ENCODE data around the gene PHF20.
"Not testable (repeated sequence)": the region's sequence is repeated elsewhere in the genome, so short reads cannot be mapped to it uniquely, and the experiment has no call there.

The PHF20 gene

DNA sequence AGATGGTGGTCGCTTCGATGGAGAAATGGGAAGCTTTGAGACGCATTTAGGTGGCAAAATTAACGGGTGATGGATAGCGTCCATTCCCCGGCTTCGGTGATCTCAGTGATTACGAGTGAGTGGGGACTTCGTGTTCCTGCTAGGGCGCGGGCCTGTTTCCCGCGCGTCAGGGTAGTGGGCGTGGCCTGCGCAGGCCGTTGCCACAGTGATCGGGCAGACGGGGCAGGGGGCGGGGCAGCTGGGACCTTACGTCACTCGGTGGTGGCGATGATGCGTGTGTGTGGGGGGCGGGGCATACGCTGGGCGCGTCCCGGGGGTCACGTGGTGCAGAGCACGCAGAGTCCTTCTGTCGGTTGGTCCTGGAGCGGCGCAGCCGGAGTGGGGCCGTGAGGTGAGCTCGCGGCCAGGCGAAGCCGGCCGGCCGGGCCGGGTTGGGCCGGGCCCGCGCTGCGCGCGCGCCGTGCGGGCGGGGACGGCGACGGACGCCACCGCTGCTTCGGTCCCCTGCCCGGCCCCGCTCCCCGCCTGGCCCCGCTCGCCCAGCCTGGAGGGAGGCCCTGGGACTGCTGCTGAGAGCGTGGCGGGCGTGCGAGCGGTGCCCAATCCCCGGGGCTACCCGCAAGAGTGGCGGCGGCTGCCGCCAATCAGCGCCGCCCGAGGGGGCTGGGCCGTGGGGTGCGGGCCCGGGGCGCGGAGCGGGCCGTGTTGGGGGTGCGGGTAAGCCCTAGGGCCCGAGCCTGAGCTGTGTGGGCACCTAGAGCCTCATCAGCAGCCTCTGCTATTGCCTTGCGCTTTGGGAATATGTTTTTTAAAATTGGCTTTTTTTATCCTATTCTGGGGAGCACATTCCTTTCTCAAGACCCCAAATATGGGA, at the start of gene PHF20:
Gene PHF20, plus strand, starts transcription at position 327 of the 874 bp plus-strand sequence. CDS start 29,508 bp downstream, outside the sequence.
- DNase-seq (ENCODE audit: low spot score) = peak; percentile 99

DNA sequence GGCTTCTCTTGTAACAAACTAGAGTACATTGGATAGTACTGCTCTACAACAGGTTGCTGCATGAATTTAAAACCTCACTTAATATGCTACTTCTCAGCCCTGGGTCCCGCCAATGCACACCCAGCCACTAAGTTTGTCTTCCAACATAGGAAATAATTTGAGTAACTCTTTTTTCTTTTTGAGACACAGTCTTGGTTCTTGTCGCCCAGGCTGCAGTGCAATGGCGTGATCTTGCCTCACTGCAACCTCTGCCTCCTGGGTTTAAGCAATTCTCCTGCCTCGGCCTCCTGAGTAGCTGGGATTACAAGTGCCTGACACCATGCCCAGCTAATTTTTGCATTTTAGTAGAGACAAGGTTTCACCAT, 48.6 kb upstream of the PHF20 start:
- not testable (repeated sequence) for DNase-seq (ENCODE audit: low spot score)

DNA sequence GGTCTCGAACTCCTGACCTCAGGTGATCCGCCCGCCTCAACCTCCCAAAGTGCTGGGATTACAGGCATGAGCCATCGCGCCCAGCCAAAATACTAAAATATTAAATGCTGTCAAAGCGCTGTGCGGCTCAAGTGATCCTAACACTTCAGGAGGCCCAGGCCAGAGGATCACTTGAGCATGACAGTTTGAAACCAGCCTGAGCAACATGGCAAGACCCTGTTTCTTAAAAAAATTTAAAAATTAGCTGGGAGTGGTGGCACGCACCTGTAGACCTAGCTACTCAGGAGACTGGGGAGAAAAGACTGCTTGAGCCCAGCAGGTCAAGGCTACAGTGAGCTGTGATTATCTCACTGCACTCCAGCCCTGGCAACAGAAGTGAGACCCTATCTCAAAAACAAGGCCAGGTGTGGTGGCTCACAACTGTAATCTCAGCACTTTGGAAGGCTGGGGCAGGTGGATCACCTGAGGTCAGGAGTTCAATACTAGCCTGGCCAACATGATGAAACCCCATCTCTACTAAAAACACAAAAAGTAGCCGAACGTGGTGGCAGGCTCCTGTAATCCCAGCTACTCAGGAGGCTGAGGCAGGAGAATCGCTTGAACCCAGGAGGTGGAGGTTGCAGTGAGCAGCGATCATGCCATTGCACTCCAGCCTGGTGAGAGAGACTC, 48.0 kb upstream of the PHF20 start:
- DNase-seq (ENCODE audit: low spot score) = not testable (repeated sequence)

DNA sequence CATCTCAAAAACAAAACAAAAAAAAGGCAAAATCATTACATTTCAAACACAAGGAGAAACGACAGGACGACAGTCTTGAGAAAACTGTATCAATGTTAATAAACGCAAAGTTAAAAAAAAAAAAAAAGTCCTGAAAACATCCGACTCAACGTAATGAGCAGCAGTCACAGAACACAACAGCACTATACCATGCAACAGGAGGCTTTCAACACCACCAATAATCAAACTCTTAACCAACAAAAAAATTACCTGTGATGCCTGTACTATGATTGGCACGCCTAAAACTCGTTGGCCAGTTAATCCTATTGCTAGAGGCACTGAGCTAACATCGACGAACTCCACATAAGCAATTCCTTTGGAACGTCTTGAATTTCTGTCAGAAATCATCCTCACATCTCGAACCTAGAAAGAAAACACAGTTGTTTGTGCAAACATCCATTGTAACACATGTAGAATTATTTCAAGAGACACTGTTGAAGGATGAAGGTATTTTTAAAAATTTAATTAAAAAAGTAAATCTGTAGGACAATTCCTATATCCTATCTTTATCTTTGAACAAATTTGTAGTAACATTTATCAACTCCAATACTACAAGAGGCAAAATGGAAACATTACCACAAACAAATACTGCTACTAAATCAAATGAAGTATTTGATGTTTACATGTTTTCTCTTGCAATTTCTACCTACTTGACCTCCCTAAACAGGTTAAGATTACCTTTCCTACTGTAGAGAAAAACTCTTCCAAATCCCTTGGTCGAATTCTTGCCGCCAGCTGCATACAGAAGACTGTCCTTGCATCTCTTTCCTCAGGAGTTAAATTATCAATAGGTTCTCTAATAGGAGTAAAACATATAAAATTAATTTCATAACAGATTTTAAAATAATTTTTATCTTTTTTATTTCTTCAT, 47.2 kb upstream of the PHF20 start:
- no peak for DNase-seq (ENCODE audit: low spot score)

DNA sequence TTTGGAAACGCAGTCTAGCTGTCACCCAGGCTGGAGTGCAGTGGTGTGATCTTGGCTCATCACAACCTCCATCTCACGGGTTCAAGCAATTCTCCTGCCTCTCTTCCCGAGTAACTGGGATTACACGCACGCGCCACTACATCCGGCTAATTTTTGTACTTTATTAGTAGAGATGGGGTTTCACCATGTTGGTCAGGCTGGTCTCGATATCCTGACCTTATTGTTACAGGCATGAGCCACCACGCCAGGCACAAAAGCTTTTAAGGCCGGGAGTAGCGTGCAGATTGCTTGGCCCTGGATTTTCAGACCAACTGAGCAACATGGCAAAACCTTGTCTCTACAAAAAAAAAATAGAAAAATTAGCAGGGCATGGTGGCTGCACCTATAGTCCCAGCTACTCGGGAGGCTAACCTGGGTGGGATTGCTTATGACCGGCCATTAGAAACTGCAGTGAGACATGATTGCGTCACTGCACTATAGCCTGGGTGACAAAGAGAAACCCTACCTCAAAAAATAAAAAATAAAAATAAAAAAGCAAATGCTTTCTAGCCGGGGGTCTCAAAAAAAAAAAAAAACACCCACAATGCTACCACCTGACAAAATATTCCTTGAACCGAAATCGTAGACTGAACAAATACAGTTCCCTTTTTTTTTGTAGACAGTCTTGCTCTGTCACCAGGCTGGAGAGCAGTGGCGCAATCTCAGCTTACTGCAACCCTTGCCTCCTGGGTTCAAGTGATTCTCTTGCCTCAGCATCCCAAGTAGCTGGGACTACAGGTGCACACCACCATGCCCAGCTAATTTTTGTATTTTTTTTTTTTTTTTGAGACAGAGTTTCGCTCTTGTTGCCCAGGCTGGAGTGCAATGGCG, 44.7 kb upstream of the PHF20 start:
- DNase-seq (ENCODE audit: low spot score) = no peak

DNA sequence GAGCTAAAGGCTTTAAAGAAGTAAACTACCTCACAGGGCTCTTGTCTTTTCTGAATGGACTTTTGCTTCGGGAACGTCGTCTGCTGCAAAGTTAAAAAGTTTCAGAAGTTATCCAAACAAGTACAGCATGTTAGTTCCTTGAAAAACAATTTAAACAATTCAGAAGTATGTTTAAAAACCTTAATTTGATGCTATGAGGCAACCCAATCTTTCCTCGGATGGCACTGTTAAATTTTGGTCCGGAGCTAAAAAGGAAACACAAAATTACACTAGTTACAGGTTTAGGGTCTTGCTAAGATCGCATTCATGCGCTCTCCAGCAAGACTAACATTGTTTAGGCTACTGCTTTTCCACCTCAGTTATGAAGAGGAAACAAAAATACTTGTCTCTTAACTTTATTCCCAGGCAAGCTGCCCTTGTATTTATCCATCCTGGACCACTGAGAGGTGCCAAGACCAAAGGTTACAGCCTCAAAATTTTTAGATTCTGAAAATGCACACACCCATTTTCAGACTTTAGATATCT, 42.5 kb upstream of the PHF20 start:
- no peak for DNase-seq (ENCODE audit: low spot score)

DNA sequence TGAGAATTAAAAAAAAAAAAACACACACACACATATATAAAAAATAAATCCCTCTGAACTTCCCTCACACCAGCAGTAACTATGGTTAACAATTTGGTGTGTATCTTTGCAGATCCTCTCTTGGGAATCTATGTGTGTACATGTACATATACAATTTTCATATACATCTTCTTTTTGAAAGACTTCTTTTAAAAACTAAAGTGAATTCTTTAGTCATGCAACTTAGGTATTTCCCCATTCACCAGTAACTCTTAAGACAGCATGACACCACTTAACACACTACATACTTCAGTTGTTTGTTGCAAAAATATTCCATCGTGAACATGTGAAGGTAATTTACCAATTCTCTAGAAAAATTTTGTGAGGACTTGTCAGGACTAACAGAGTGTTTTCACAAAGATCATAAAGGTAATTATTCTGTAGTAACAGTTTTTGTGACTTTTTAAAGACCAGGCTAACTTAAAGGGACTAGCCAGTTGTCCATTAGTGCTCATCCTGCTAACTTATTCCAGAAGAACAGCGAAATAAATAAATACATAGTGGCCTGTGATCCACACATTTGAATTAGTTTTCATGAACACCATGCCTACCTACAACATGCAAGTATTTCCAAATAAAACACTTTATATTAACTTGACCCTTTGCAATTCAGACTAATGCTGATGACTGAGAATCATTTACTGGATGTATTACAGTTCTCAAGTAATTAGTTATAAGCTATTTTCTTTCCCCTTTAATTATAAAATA, 41.8 kb upstream of the PHF20 start:
- no peak for DNase-seq (ENCODE audit: low spot score)

DNA sequence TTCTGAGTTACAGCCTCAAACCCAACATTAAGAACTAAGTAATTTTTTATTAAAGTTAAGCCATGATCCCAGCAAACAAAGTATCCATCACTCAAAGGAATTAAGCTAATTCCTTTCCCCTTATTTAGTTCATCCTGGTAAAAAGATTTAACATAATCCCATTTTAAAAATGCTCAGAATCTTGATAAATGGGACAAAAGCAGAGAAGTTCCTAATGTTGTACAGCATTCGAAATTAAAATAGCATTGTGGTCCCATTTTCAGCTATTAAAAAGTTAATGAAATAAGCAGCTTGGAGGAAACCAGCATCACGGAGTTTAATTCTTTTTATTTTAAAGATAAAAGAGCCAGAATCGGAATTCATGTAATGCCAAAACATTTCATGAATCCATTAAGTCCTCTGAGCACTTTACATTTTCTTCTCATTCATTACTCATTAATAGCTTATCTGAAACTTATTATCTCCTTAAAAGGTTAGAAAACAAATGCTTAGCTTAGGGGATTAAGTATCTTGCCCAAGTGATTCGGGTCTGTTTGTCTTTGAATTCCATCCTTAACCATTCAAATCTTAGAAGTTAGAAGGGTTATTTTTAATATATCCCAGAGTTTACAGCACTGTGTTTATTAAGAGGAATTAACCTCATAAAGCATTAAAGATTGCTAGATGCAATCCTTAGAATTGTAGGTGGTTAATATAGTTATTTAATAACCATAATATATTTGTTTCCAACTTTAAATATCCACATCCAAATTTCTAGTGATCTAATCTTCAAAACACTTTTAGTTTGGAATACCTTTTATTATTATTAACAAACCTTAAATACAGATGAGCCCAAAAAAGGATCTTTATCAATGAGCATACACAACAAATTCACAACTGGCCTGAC, 41.0 kb upstream of the PHF20 start:
- no peak for DNase-seq (ENCODE audit: low spot score)

DNA sequence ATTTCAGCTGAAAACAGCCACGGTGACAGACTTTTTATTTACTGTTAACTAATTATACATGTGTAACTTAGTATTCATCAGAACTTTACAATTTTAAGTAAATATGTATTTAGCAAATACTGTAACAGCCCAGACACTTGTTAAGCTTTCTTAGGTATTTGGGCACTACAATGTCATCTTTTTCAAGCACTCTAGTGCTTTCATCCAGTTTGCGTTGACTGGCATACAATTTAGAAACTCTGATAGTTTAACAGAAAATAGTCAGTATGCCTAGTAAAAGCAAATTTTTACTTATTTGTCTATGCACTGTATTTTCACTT, 40.4 kb upstream of the PHF20 start:
- no peak for DNase-seq (ENCODE audit: low spot score)

DNA sequence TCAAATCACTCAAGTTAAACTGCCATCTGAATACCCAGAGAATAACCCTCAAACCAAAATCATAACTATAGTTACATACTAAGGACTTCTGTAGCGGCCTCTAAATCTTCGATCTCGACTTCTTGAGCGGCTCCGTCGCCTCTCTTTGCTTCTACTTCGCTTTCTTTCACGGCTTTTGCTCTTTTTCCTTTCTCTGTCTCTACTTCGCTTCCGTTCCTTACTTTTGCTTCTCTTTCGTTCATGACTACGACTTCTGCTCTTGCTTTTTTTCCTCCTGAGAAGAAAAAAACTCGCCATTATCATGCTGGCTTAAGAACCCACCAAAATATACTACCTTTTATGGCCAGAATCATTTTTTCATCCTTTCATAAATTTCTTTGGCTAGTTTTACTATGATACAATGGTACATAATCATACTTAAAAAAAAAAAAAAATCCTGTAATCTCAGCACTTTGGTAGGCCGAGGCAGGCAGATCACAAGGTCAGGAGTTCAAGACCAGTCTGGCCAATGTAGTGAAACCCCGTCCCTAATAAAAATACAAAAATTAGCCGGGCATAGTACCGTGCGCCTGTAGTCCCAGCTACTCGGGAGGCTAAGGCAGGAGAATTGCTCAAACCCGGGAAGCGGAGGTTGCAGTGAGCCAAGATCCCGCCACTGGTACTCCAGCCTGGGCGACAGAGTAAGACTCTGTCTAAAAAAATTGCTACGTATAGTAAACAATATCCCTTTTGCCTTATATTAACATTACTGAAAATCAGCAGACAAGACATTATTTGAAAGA, 39.8 kb upstream of the PHF20 start:
- no peak for DNase-seq (ENCODE audit: low spot score)

DNA sequence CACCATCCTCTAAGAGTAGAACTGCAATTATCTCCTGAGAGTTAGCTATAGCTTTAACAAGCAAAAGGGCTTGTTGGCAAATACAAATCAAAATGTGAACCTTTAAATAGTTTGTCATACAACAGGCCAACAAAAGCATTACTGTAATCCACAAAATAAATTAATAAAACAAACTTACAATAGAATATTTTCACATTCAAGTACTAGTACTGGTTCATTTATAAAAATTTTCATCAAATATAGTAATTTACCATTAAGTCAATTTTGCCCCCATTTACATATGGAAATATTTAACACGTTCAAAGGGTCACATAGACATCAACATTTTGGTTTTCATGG, 39.2 kb upstream of the PHF20 start:
- no peak for DNase-seq (ENCODE audit: low spot score)

DNA sequence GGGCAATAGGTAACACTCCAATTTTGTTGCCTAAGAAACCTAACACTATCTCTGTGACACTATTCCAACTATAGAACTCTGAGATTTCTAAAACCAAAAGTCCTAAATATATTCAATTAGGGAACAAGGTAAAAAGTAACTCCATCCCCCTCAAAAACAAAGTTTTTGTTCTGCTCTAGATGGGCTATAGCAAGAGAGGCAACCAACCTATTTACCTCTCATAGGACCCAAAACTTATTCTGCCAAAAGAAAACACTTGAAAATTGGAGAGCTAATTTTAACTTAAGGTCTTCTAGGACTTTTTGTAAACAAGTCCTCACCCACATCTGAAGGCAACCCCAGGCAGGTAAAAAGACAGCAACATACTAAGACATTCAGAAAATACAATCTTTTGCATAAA, 37.4 kb upstream of the PHF20 start:
- no peak for DNase-seq (ENCODE audit: low spot score)

DNA sequence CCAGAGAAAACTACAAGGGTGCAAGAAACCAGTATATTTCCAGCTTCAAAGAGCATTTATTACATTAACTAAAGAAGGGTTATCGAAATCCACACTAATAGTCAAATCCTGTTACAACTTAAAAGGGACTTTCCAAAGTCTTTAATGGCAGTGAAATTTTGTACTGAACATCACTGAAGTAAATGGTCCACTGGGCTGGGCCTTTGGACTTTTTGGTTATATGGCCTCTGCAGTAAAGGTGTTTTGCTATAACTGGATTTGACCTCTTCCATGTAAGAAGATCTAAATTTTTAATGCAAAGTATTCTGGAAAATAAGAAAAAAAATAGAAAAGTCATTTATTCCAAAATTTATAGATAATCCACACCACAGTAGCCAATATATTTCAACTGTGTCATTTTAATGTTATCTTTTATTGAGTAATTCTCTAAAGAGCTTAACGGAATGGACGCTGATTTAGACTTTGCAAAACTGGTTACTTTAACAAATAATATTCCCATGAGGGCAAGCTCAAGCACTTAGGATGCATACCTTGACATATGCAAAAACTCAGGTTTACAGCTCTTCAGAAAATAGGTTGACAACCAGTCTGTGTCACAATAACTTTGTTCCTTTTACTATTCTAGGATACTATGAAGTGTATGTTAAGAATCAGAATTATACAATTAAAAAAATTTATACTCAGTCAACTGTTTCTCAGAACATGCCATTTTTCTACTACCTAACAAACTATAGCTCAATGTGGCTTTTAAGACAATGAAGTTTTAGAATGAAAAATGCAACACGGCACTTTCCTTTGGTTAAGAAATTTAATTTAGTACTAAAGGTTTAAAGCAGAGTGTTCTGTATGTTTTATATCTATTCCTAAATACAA, 36.8 kb upstream of the PHF20 start:
- DNase-seq (ENCODE audit: low spot score) = no peak

DNA sequence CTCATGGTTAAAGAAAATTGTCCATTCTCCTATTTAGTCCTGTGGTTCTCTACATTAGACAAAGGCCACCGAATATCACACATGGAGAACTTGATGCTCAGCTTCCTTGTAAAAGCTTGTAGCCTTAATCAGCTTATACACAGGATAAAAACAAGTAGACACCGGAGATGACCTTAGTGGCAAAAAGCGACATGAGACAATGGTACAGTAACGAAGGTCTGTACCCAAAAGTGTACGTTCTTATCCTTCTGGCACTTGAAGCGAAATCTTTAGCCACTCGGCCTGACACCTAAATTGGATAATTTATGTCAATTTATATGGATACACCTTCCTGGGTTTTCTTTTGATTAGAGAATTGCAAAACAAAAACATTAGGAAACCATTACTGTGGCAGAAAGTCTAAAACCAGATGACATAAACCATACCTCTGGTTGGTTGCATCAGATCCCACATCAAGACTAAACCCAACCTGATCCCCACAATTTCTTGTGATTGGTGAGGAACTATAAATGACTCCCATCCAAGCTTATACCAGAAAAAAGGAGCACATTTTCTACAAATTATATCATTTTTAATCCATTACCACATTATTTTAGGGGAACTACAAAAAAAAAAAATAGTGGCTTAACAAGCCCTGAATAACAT, 35.9 kb upstream of the PHF20 start:
- DNase-seq (ENCODE audit: low spot score) = no peak

DNA sequence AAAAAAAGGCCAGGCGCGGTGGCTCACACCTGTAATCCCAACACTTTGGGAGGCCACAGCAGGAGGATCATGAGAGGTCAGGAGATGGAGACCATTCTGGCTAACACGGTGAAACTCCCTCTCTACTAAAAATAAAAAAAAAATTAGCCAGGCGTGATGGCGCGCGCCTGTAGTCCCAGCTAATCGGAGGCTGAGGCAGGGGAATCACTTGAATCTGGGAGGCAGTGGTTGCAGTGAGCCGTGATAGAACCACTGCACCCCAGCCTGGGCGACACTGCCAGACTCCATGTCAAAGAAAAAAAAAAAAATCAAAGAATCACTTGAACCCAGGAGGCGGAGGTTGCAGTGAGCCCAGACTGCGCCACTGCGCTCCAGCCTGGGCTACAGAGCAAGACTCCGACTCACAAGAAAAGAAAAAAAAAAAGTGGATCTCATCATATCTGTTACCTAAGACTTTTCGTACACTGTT, 33.9 kb upstream of the PHF20 start:
- no peak for DNase-seq (ENCODE audit: low spot score)

DNA sequence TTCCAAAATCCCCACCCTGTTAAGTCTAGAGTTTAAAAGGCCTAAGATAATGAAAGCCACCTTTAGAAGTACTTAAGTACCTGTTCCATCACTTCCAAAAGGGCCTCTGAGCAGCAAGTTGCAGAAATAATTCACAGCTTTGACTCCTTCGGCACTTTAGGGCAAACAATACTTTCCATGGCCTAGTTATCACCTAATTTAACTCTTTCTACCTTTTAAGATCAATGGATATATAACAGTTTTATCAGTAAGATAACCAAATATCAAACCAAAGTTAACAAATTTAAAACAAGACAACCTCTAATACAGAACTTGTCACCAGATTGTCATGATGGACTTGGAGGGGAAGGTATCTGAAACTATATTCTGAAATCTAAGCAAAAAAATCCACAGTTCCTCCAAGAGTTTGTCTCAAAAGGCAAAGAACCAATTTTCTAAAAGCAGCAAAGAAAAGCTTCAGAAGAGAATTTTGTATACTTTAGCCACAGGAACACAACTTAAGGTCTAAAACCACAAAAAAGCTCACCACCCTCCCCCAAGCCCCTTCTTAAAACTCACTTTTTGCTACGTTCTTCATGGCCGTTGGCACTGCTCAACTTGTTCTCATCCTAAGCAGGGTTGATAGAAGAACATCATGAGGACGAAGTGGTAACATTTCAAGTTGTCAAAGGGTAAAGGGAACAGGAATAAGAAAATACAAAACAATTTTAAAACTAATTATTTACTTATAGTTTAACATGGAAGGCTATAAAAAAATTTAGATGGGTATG, 33.2 kb upstream of the PHF20 start:
- DNase-seq (ENCODE audit: low spot score) = no peak
